A673 (cell line): ENCODE data around the gene INPP5A.

Experiments
- EZH2 ChIP-seq: fragments of 200-600 bp; sonication (generic); IDR thresholded peaks from 2 replicates; pipeline ENCODE4 v1.6.1; 2017; ENCODE audit warnings: borderline replicate concordance, low read depth, mild to moderate bottlenecking, mixed read lengths, antibody characterized with exemption, low read length; ENCODE audit not compliant: poor library complexity, severe bottlenecking
- TF ChIP-seq, protein P1 (sequence below): fragments of 300-800, 200-600 bp; sonication (generic); conservative IDR thresholded peaks from 2 replicates; pipeline ENCODE4 v1.5.1; 2017; ENCODE audit warnings: low read depth, mild to moderate bottlenecking, antibody characterized with exemption, low read length, moderate library complexity, mixed read lengths

DNA sequence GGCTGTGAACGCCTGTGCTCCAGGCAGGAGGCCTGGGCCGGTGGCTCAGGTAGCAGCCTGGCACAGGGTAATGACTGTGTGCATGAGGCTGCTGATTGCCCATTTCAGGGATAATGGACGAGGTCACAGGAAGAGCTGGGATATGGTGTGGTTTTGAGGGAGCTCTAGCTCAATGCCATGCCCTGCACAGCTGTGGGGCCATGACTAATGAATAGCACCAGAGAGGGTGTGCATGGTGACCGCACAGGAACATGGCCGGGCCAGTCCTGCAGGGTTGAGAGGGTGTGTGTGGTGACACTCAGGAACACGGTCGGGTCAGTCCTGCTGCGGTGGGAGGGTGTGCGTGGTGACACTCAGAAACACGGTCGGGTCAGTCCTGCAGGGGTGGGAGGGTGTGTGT is 226.5 kb downstream of the INPP5A start:
- TF ChIP-seq, protein P1, sequence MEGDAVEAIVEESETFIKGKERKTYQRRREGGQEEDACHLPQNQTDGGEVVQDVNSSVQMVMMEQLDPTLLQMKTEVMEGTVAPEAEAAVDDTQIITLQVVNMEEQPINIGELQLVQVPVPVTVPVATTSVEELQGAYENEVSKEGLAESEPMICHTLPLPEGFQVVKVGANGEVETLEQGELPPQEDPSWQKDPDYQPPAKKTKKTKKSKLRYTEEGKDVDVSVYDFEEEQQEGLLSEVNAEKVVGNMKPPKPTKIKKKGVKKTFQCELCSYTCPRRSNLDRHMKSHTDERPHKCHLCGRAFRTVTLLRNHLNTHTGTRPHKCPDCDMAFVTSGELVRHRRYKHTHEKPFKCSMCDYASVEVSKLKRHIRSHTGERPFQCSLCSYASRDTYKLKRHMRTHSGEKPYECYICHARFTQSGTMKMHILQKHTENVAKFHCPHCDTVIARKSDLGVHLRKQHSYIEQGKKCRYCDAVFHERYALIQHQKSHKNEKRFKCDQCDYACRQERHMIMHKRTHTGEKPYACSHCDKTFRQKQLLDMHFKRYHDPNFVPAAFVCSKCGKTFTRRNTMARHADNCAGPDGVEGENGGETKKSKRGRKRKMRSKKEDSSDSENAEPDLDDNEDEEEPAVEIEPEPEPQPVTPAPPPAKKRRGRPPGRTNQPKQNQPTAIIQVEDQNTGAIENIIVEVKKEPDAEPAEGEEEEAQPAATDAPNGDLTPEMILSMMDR: no peak
- TF ChIP-seq EZH2: no peak
